Ishikawa (cell line): Measurements from ENCODE around the gene SH3RF3.

Experiments used
- CEBPB ChIP-seq: IDR thresholded peaks from 2 replicates; pipeline ENCODE4 v1.6.1; 2012
- CREB1 ChIP-seq: IDR thresholded peaks from 2 replicates; pipeline ENCODE4 v1.6.1; 2012; ENCODE audit warnings: low read depth
- EGR1 ChIP-seq: IDR thresholded peaks from 2 replicates; pipeline ENCODE4 v1.6.1; 2012
- EP300 ChIP-seq: IDR thresholded peaks from 2 replicates; pipeline ENCODE4 v1.6.1; 2012; ENCODE audit warnings: borderline replicate concordance
- FOXM1 ChIP-seq: IDR thresholded peaks from 2 replicates; pipeline ENCODE4 v1.6.1; 2012; ENCODE audit warnings: low read depth, borderline replicate concordance
- NFIC ChIP-seq: IDR thresholded peaks from 2 replicates; pipeline ENCODE4 v1.6.1; 2012
- RAD21 ChIP-seq: IDR thresholded peaks from 2 replicates; pipeline ENCODE4 v1.6.1; 2012; ENCODE audit warnings: low read depth
- REST ChIP-seq: IDR thresholded peaks from 2 replicates; pipeline ENCODE4 v1.6.1; 2012; ENCODE audit warnings: low read depth, mild to moderate bottlenecking
- TAF1 ChIP-seq: IDR thresholded peaks from 2 replicates; pipeline ENCODE4 v1.6.1; 2012; ENCODE audit warnings: low read depth, mild to moderate bottlenecking
- TCF12 ChIP-seq: IDR thresholded peaks from 2 replicates; pipeline ENCODE4 v1.6.1; 2012; ENCODE audit warnings: low read depth
- YY1 ChIP-seq: IDR thresholded peaks from 2 replicates; pipeline ENCODE4 v1.6.1; 2012; ENCODE audit warnings: low read depth
- TF ChIP-seq, protein P1 (sequence below): IDR thresholded peaks from 2 replicates; pipeline ENCODE4 v1.6.1; 2012

DNA sequence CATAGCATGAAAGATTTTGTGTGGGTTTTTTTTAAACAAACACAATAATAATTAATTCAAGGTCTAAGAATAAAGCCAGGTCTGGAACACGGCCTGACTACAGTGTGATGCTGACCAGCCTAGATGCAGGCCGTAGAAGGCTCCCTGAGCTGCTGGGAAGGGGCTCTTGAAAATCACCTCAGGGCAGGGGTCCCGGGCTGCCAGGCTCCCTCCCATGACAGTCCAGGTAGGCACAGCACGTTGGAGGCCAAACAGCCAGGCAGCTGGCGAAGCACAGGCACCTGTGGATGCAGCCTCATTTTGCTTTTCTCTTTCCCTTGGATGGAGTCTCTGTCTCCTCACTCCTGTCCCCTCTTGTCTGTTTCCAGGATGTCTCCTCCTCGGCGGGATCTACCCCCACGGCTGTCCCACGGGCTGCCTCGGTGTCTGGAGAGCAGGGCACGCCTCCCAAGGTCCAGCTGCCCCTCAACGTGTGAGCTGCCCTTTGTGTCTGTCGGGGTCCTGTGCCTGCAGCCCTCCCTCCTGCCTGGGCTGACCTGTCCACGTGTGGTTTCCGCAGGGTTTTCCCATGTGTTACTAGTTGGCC lies 290.3 kb downstream of the SH3RF3 start:
- TF ChIP-seq TCF12 (no peak), EGR1 (no peak), FOXM1 (no peak), CREB1 (no peak), CEBPB (no peak), TAF1 (no peak), RAD21 (no peak), REST (no peak), EP300 (no peak), YY1 (no peak), NFIC (no peak)
- TF ChIP-seq, protein P1, sequence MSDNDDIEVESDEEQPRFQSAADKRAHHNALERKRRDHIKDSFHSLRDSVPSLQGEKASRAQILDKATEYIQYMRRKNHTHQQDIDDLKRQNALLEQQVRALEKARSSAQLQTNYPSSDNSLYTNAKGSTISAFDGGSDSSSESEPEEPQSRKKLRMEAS: no peak
